Adipose tissue (tissue), 3 donors: ENCODE results near the gene CD276. TPM values are rescaled to one million over a fixed set of nuclear protein-coding genes. Genes with fewer than 3 reads are reported as not detected.

Experiments
- H3K27ac ChIP-seq: one replicate; pipeline ENCODE4 v1.5.1; 2013; ENCODE audit warnings: low read depth, low read length
- WGBS, 3 donors: extraction: QIAGEN DNeasy Blood & Tissue Kit; methylation state at CpG; one replicate each; pipeline ENCODE4 v1.1.7; 2013; 5-methylcytosine and 5-hydroxymethylcytosine counted together
- polyA plus RNA-seq, 3 donors: library from polyadenylated mRNA; stranded (reverse); fragments of 200-250 nt; gene quantifications; one replicate each; pipeline ENCODE4 v1.2.3, GENCODE V29; 2013
- donor health status: healthy with polysubstance abuse.
- donor health status: Bipolar disorder and iron deficiency.
- donor health status: healthy.

The CD276 gene
- polyA plus RNA-seq, 3 donors, result 20.6 to 36.5 (median 32.2) TPM

GRCh38 chr15:73732930-73733329 is 48.7 kb downstream of the CD276 start:
- no peak overlapping the region for H3K27ac ChIP-seq
- 54 to 78% (median 67%) methylated on average over 3 of the region's 3 CpGs for WGBS, 3 donors

- 72 to 78% (median 77%) methylated on average over 7 of the region's 7 CpGs for WGBS, 3 donors
- H3K27ac ChIP-seq, result no peak overlapping the region
Measured at GRCh38 chr15:73737535-73737934, 53.4 kb downstream of the CD276 start.

GRCh38 chr15:73740152-73741048 is 56.2 kb downstream of the CD276 start:
- H3K27ac ChIP-seq, result no peak overlapping the region
- WGBS, 3 donors, result 83 to 94% (median 94%) methylated on average over 25 of the region's 25 CpGs

GRCh38 chr15:73741321-73741836 is 57.2 kb downstream of the CD276 start:
- WGBS, 3 donors, result 63 to 68% (median 66%) methylated on average over 3 of the region's 3 CpGs
- no peak overlapping the region for H3K27ac ChIP-seq

- 56 to 84% (median 83%) methylated on average over 1 of the region's 1 CpG for WGBS, 3 donors
- no peak overlapping the region for H3K27ac ChIP-seq
Measured at GRCh38 chr15:73744293-73744692, 60.1 kb downstream of the CD276 start.

- H3K27ac ChIP-seq, result no peak overlapping the region
- 55 to 67% (median 60%) methylated on average over 7 of the region's 7 CpGs for WGBS, 3 donors
Measured at GRCh38 chr15:73745073-73745472, 60.9 kb downstream of the CD276 start.

GRCh38 chr15:73746261-73746660 is 62.1 kb downstream of the CD276 start:
- no peak overlapping the region for H3K27ac ChIP-seq
- 38 to 52% (median 50%) methylated on average over 8 of the region's 8 CpGs for WGBS, 3 donors

GRCh38 chr15:73746883-73747282 is 62.7 kb downstream of the CD276 start:
- WGBS, 3 donors, result 23 to 28% (median 26%) methylated on average over 7 of the region's 7 CpGs

GRCh38 chr15:73747847-73748590 is 63.8 kb downstream of the CD276 start:
- no peak overlapping the region for H3K27ac ChIP-seq
- WGBS, 3 donors, result 71 to 87% (median 87%) methylated on average over 11 of the region's 11 CpGs

More at GRCh38 chr15:73746883-73747282, 62.7 kb downstream of the CD276 start:
- no peak overlapping the region for H3K27ac ChIP-seq

- H3K27ac ChIP-seq, result no peak overlapping the region
- 69 to 75% (median 74%) methylated on average over 6 of the region's 6 CpGs for WGBS, 3 donors
Measured at GRCh38 chr15:73748730-73749129, 64.5 kb downstream of the CD276 start.

- WGBS, 3 donors, result 81 to 90% (median 88%) methylated on average over 5 of the region's 5 CpGs
- H3K27ac ChIP-seq, result no peak overlapping the region
Measured at GRCh38 chr15:73749533-73749932, 65.3 kb downstream of the CD276 start.

- no peak overlapping the region for H3K27ac ChIP-seq
- 80 to 87% (median 87%) methylated on average over 5 of the region's 5 CpGs for WGBS, 3 donors
Measured at GRCh38 chr15:73749971-73750370, 65.8 kb downstream of the CD276 start.

- no peak overlapping the region for H3K27ac ChIP-seq
- 79 to 90% (median 89%) methylated on average over 4 of the region's 4 CpGs for WGBS, 3 donors
Measured at GRCh38 chr15:73750438-73750837, 66.3 kb downstream of the CD276 start.

GRCh38 chr15:73750951-73751350 is 66.8 kb downstream of the CD276 start:
- 84 to 90% (median 88%) methylated on average over 20 of the region's 20 CpGs for WGBS, 3 donors
- no peak overlapping the region for H3K27ac ChIP-seq

- H3K27ac ChIP-seq, result no peak overlapping the region
- 24 to 39% (median 29%) methylated on average over 8 to 9 of the region's 9 CpGs for WGBS, 3 donors
Measured at GRCh38 chr15:73751511-73751898, 67.3 kb downstream of the CD276 start.

GRCh38 chr15:73751899-73752805 is 68.0 kb downstream of the CD276 start:
- H3K27ac ChIP-seq, result no peak overlapping the region
- 1% methylated on average over 58 to 79 of the region's 79 CpGs for WGBS, 3 donors

GRCh38 chr15:73752806-73753193 is 68.6 kb downstream of the CD276 start:
- no peak overlapping the region for H3K27ac ChIP-seq
- WGBS, 3 donors, result 0 to 1% (median 0%) methylated on average over 15 to 48 of the region's 56 CpGs
